ENCODE results near the gene RALGPS1.

- TF ChIP-seq CTCF (IDR thresholded peaks at IDR 0.05): no peak
- no peak for TF ChIP-seq POLR2A (IDR thresholded peaks at IDR 0.05)
These were observed 75.6 kb downstream of the RALGPS1 start for GRCh38 chr9:126989847-126990842.
